DMS 273 (cell line): ENCODE measurements around the gene PCNX4.

ENCODE experiments used
- DNase-seq: peaks from one replicate; lab custom pipeline; 2025; ENCODE audit not compliant: unreplicated experiment; lab: John Stamatoyannopoulos, UW

The PCNX4 gene

DNA sequence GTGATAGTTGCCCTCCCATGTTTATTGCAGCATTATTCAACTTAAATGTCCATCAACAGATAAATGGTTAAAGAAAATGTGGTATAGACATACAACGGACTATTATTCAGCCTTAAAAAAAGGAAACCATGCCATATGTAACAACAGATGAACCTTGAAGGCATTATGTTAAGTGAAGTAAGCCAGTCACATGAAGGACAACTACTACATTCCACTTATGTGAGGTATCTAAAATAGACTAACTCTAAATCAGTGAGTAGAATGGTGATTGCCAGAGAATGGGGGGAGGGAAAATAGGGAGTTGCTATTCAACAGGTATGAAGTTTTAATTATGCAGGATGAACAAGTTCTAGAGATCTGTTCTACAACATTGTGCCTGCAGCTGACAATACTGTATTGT is 10.1 kb downstream of the PCNX4 start:
- peak; percentile 5 for DNase-seq

DNA sequence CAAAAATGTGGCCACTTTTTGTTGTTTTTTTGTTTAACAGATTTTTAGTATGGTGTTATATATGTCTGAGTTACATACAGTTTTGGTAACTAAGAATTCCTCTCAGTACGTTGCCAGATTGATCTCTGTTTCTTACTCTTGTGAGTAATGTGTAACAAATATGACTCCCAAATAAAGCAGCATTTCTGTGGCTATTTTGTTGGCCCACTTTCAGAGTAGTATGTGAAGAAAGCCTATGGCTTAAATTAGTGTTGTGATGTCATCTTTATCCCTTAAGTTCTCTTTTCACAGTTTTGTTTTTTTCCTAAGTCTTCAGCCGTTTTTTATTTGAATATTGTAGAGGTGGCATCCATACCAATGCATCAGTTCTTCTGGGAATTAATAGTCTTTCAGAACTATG is 10.7 kb downstream of the PCNX4 start:
- peak; percentile 4 for DNase-seq

DNA sequence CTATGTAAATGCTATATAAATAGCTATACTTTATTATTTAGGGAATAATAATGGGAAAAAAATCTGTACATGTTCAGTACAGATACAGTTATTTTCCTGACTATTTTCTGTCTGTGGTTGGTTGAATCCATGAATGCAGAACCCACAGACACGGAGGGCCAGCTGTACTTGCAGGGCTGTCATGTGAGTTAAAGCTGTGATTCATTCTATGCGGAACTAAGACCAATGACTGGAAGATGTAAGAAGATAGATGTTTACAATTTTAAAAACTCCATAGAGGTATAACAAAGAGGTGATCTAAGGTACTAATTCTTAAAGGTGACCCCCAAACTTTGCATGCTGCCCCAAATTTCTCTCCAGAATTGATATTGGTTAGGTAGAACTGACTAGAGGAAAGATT is 14.6 kb downstream of the PCNX4 start:
- DNase-seq, result no peak

DNA sequence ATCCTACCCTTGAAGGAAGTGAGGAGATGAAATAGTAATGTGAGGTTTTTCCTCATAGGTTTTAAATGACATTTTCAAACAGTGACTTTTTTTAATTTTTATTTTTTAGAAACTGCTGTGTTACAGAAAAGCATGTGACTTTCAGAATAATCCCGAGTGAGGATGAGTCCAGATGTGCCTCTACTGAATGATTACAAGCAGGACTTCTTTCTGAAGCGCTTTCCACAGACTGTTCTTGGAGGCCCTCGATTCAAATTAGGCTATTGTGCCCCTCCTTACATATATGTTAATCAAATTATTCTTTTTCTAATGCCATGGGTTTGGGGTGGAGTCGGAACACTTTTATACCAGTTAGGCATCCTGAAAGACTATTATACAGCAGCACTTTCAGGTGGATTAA is 15.8 kb downstream of the PCNX4 start:
- DNase-seq, result no peak

DNA sequence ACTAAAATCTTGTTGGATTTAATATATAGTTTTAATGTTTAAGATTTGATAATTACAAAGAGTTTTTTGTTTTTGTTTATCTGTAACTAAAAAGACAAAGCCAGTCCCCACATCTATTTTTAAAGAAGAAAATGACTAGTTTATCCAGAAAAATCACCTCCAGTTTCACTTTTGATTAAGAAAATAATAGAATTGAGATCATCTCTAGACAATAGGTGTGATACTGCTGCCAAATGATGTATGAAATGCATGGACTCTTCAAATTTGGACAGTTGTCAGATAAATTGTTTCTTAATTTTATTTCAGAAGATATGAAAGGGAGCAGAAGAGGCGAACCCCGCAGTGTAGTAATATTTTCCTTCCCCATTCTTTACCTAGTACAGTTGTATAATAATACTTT is 20.0 kb downstream of the PCNX4 start:
- DNase-seq, result no peak

DNA sequence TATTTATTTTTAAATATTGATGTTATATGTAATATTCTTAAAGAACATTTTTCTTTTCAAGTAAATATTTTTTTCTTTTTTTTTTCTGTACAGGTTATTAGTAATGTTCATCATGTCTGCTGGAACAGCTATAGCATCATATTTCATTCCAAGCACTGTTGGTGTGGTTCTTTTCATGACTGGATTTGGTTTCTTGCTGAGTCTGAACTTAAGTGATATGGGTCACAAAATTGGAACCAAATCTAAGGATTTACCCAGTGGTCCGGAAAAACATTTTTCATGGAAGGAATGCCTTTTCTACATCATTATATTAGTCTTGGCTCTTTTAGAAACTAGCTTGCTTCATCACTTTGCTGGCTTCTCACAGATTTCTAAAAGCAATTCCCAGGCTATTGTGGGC is 23.2 kb downstream of the PCNX4 start:
- no peak for DNase-seq

DNA sequence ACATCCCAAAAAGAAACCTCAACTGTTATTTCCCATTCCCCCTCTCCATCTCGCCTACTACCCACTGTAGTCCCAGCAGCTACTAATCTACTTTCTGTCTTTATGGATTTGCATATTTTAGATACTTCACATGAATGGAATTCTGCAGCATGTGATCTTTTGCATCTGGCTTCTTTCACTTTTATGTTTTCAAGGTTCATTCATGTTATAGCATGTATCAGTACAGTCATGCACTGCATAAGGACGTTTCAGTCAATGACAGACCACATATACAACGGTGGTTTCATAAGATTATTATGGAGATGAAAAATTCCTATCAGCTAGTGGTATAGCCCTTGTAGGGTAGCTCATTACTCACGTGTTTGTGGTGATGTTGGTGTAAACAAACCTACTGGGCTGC is 24.5 kb downstream of the PCNX4 start:
- no peak for DNase-seq

DNA sequence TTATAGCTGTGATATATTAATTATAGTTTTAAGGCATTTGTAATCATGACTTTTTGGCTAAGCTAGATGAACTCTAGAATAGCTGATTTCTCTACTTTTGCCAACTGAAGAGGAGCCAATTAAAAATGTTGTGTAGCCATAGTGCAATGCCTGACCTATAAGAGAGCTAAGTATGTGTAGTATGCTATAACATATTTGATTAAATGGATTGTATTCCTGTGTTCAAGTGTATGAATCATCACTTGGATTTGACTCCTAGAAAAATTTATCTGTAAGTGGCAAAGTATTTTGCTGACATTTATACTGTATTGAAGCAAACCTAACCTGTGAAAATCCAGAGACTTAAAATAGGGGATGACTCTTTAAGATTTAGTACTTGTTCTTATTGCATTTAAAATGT is 34.2 kb downstream of the PCNX4 start:
- DNase-seq, result no peak

DNA sequence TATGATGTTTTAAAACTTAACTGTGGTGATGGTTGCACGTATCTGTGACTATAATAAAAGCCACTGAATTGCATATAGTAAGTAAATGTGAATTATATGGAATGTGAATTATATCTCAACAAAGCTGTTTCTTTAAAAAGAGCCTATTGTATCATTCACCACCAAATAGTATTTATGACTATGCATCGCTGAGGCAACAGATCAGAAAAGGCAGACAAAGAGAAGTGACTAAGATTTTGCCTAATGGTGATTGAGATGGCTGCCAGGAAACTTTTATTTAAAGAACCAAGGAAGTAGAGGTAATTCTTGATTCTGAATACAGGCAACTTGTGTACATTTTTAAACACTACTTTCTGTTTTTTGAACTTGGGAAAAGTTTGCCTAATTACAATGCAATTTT is 41.8 kb downstream of the PCNX4 start:
- no peak for DNase-seq

DNA sequence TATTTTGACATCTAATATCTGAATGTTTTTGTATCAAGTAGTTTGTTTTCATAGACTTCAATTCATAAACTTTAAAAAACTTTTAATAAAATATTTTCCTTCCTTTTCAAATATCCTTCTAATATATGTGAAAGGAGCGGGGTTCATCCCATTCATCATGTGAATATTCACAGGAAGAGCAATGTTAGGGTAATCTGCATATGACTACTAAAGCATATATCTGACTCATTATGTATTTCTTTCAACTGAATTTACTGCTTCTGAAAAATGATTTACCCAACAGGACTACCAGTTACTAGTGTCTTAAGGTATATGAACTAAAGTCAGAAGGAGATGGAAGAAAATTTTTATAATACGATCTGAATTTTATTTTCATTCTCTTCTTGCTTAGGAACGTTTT is 43.0 kb downstream of the PCNX4 start:
- no peak for DNase-seq

DNA sequence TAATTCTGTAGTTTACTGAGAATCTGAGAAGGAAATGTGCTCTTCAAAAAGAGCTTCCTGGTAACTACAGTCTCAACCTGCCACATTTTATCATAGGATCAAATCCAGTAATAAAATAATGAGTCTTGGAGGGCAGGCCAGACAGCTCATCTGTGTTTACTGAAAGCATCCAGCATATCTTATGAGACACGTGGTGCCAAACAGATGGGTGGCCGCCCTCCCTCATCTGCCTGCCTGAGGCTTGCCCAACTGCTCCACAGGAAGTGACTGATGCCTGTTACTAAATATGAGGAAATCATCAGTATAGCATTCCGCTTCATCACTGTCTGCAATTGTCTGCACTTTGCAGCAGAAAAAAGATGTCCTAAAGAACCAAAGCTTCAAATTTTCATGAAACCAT is 60.0 kb downstream of the PCNX4 start:
- DNase-seq, result peak; percentile 92

DNA sequence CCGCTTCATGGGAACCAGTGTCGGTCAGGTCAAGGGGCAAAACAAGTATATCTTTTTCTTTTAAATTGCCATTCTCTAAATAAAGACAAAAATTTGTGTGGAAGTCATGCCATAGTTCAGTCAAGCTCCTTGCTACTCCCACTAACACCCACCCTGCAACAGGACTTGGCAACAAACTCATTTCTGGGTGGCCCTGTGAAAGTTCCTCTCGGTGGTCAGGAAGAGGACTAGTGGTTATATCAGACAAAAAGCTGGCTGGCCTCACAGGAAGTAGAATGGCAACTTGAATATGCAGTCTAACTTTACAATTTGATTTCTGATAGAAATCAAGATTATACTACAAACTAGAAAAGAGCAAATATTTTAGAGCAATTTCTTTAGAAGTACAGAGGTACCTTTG is 62.3 kb downstream of the PCNX4 start:
- no peak for DNase-seq

DNA sequence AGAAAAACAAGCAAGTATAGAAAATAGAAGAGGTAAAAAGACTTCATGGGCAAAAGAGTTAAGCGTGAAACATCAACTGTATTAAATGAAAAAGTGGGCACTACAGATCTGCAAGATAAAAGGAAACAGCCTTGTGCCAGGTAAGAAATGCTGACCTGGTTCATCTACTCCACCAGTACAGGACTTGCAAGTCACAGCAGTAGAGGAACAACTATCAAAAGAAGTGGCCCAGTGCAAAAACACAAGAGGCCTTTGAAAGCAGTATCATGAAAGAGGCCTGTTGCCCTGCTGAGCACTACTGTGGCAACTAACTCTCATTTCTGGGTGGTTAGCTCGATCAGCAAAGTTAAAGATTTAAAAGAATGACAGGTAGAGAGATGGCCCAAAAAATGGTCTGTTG is 62.9 kb downstream of the PCNX4 start:
- no peak for DNase-seq

DNA sequence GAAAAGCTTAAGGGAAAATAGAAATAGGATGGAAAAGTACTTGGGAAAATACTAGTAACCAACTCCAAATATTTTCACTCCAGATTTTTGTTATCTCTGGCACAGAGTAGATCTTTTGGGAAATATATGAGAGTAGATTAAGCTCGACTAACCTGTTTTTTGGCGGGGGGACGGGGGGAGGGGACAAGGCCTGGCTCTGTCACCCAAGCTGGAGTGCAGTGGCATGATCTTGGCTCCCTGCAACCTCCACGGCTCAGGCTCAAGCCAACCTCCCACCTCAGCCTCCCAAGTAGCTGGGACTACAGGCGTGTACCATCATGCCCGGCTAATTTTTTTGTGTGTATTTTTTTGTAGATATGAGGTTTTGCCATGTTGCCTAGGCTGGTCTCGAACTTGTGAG is 68.7 kb downstream of the PCNX4 start:
- no peak for DNase-seq

DNA sequence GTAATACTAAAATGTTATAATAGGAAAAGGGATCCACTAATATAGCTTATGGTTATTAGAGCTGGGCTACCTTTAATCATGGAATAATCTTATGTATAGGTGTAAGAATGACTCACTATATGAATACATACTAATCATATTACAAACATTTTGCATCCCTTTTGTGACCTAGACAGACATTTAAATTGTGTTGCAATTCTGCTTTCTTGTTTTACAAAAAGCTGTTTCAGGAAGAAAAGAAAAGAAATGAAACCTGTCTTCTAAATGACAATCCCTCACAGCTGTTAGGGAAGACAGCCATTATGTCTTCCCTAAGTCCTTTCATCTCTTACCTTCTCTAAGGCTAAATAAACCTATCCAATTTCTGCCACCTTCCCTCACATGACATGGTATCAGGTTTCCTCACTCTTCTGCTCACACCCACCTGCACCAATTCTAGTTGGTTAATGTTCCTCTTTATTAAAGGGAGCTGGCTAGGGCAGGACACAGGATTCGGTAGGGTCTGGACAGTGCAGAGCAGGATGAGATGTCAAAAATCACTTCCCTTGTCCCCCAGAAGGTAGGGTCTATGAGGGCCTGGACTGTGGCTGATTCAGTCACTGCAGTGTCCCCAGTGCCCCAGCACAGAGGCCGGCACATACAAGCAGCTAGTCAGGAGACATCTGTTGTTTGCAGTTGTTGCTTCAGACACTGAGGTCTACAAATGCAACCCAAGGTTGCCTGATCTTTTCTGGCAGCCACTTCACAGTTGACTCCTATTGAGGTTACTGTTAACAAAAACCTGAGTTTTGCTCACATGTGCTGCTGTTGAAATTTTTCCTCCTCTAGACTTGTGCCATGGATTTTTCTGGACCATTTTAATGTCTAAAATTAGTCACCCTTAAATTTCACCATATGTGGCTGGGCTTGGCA is 69.7 kb downstream of the PCNX4 start:
- DNase-seq, result peak; percentile 73

DNA sequence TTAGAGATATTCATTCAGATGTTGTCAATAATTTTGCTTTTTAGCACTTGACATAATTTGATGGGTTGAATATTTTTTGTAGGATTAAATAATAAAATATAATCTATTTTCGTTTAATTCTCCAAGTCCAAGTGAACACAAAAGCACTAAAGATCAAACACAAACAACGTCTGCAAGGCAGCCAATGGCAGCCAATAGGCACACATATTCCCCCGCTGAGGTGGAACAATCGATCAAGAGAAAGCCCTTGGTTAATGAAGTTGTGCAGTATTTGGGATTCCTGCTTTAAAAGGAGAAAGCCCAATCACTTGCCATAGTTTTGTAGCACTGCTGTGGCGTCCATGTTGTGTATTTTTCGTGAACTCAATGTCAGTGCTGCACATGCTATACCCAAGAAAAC is 72.0 kb downstream of the PCNX4 start:
- DNase-seq, result peak; percentile 14

DNA sequence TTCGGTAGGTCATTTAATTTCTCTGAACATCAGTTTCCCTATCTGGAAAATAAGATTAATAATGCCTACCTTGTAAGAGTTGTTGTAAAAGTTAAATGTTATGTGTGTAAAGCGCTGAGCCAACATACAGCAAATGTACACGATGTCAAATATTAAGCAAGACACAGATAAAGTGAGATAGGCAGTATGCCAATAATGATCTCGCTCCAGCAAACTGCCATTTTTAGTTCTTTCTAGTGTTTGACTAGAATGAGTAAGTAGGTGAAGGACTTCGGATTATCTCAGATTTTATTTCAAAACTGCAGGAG is 72.6 kb downstream of the PCNX4 start:
- DNase-seq, result no peak

DNA sequence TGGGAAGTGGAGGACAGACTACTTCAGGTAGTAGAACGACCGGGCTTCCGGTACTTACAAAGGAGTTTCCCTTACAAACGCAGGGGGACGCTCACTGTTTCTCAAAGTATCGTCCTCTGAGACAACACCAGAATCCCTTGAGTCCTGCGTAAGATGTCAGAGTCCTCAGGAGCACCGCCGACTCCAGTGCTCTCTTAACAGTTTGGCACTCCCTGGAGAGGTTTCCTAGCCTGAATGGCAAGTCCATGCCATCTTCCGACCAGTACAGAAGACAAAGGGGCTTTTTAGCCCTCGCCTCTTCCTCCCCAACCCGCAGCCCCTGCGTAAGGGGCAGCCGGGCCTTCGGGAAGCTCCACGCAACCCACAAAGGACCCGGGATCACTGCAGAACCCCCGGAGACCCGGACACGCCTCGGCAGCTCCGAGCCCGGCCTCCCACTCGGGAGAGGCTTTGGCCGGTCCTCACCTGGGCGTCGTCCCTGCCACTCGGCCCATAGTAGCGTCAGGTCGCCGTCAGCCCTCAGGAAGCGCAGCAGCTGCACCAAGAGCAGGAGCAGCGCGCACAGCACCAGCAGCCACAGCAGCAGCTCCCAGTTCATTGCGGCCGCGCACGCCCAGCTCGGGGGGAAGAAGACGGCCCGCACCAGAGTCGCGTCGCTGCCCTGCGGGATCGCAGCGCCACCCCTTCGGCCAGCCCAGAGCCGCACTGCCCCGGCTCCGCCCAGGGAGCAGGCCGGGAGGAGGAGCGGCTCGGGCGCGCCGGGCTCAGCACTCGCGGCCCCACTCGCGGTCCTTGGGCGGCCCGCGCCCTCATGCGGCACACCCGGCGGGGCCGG is 73.2 kb downstream of the PCNX4 start, which contains the start of gene DHRS7:
Gene DHRS7 (minus strand): TSS at position 687 of the 835 bp plus-strand sequence. CDS start 89 bp downstream, at position 598.
- DNase-seq, result peak; percentile 90

DNA sequence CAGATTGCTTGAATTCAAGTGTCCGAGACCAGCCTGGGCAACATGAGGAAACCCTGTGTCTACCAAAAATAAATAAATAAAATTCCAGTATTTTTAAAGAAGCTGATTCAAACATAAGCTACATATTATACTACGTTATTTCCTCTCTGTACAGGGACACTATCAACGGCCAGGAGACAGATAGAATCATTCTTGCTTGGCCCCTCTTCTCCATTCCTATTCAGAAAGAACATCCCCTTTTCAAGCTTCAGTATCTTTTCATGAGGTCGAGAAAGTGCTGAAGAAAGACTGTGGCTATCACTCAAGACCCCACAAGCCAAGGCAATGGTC is 73.8 kb downstream of the PCNX4 start:
- DNase-seq, result no peak

DNA sequence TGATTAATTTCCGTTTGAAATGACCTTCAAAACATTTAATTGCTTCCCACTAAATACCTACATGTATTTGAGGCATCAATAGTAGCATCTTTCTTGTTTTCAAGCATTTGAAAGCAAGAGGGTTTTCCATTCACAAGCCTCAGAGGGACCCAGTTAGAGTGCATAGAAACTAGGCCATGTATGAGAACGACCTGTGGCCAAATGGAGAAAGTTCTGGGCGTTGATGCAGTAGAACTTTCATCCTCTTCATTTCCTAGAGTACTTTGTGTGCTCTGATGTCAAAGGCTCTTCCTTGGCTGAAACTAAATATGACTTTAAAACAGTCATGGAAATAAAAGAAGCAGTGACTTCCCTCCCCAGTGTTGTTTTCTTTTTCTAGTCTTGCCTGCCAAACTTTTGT is 74.4 kb downstream of the PCNX4 start:
- DNase-seq, result peak; percentile 12

DNA sequence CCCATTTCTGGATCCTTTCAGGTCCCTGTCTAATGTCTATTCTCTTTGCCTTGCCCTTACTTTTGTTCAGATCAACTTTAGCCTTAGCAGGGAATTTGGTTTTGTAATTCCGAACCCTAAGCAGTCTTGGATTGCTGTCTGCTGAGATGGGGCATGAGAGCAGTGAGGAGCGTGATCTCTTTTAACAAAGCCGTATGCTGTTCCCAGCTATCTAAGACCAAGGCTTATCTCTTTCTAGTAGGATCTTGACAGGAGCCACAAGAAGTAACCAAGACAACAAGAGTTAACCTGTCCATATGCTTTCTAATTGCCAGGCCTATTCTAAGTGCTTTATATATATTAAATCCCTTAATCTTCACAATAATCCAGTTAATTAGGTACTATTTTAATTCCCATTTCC is 78.0 kb downstream of the PCNX4 start:
- no peak for DNase-seq

DNA sequence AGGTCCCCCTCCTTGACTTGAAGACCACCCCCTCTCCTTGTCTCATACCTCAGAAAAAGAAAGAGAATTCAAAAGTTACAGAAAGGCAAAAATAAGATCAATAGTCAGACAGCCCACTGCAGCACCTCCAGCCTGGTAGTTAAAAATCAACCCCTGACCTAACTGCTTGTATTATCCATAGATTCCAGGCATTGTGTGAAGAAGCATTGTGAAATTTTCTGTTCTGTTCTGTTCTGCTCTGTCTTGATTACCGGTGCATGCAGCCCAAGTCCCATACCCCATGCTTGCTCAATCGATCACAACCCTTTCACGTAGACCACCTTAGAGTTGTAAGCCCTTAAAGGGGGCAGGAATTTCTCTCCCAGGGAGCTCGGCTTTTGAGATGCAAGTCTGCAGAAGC is 79.2 kb downstream of the PCNX4 start:
- no peak for DNase-seq
